Left lung (tissue), 10 donors: ENCODE measurements around the gene CDIP1. TPM values are rescaled to one million over a fixed set of nuclear protein-coding genes. Genes with fewer than 3 reads are reported as not detected.

ENCODE experiments used
- ATAC-seq: fragments of 200-7000 bp; cut with Tn5 transposase; one replicate; pipeline ENCODE4 v1.9.1; 2020; ENCODE audit warnings: moderate library complexity
- DNase-seq, 4 donors: peaks; one replicate each; pipeline ENCODE4 v3.0.0-alpha.2; 2013 to 2020
- H3K27ac ChIP-seq, 2 donors: fragments of 200-600 bp; sonication (generic) in 1 of 2; one replicate each; pipeline versions ENCODE4 v1.5.0 to v1.8.0; 2020 to 2021
- H3K27me3 ChIP-seq, 2 donors: fragments of 200-600 bp; sonication (generic) in 1 of 2; one replicate each; pipeline versions ENCODE4 v1.5.0 to v1.8.0; 2020 to 2021
- H3K36me3 ChIP-seq, 2 donors: fragments of 200-600 bp; sonication (generic) in 1 of 2; one replicate each; pipeline versions ENCODE4 v1.5.0 to v1.8.0; 2020 to 2021
- H3K4me1 ChIP-seq, 2 donors: fragments of 200-600 bp; one replicate each; pipeline ENCODE4 v1.8.0; 2021
- H3K4me3 ChIP-seq, 2 donors: fragments of 200-600 bp; sonication (generic) in 1 of 2; one replicate each; pipeline versions ENCODE4 v1.5.0 to v1.8.0; 2020 to 2021; ENCODE audit warnings: mild to moderate bottlenecking in 1 of 2
- H3K9me3 ChIP-seq, 2 donors: fragments of 200-600 bp; sonication (generic) in 1 of 2; one replicate each; pipeline versions ENCODE4 v1.5.0 to v1.8.0; 2020 to 2021
- intact Hi-C, 2 donors: fragments of 100-400 bp; cut with DNase I; formaldehyde crosslinking; loops; one replicate each; pipeline versions ENCODE4 v1.11.2 to v1.14.2; 2022
- polyA plus RNA-seq, 6 donors: library from polyadenylated mRNA; unstranded; fragments of 120-200 nt; gene quantifications; one replicate each; pipeline ENCODE4 v1.2.1, GENCODE V29; 2013; ENCODE audit not compliant: insufficient read length in 6 of 6
- total RNA-seq, 2 donors: library from RNA; stranded (reverse); fragmentation: NEBNext Ultra II Directional; extraction: Animal tissue kit (Norgen Biotek cat#: 25700); gene quantifications; one replicate each; pipeline ENCODE4 v1.2.1, GENCODE V29; 2021
- TF ChIP-seq, protein P1 (sequence below), 2 donors: fragments of 200-600 bp; sonication (generic) in 1 of 2; IDR thresholded peaks; one replicate each; pipeline versions ENCODE4 v1.5.0 to v1.8.0; 2021; ENCODE audit warnings: antibody characterized with exemption in 2 of 2
- donor health status: DM: no; HTN: yes; CAD: no.
- donor health status: DM: no; HTN: no; CAD: no.

The CDIP1 gene
- total and polyA plus RNA-seq, 8 donors = 18.1 to 27.0 (median 22.6) TPM

GRCh38 chr16:4548124-4548523 is 9.6 kb upstream of the CDIP1 start:
- H3K4me1 ChIP-seq = peaks cover 0 to 6% of the 10 kb centered on the region in 2 donors
- TF ChIP-seq, protein P1, sequence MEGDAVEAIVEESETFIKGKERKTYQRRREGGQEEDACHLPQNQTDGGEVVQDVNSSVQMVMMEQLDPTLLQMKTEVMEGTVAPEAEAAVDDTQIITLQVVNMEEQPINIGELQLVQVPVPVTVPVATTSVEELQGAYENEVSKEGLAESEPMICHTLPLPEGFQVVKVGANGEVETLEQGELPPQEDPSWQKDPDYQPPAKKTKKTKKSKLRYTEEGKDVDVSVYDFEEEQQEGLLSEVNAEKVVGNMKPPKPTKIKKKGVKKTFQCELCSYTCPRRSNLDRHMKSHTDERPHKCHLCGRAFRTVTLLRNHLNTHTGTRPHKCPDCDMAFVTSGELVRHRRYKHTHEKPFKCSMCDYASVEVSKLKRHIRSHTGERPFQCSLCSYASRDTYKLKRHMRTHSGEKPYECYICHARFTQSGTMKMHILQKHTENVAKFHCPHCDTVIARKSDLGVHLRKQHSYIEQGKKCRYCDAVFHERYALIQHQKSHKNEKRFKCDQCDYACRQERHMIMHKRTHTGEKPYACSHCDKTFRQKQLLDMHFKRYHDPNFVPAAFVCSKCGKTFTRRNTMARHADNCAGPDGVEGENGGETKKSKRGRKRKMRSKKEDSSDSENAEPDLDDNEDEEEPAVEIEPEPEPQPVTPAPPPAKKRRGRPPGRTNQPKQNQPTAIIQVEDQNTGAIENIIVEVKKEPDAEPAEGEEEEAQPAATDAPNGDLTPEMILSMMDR (IDR thresholded peaks at IDR 0.05) = no peak
- ATAC-seq (no peak), DNase-seq (no peak)
- H3K27me3 ChIP-seq = no peaks in the 10 kb centered on the region
- H3K36me3 ChIP-seq = no peaks in the 10 kb centered on the region
- no peaks in the 10 kb centered on the region for H3K9me3 ChIP-seq
- H3K4me3 ChIP-seq = no peak overlapping the region
- intact Hi-C loops = loop anchor here in 1 of 2 donors (5.0 kb wide), 1 partner anchor 41 kb away; no protein-coding TSS in a partner anchor
- H3K27ac ChIP-seq = no peak overlapping the region

GRCh38 chr16:4544473-4544872 is 5.9 kb upstream of the CDIP1 start:
- no peak overlapping the region for H3K27ac ChIP-seq
- no peak for ATAC-seq
- peaks cover 0 to 6% of the 10 kb centered on the region in 2 donors for H3K4me1 ChIP-seq
- no peak overlapping the region for H3K4me3 ChIP-seq
- H3K9me3 ChIP-seq = peaks cover 0 to 9% of the 10 kb centered on the region in 2 donors
- intact Hi-C loops = no loop called here
- no peaks in the 10 kb centered on the region for H3K36me3 ChIP-seq
- no peaks in the 10 kb centered on the region for H3K27me3 ChIP-seq
- TF ChIP-seq, protein P1 (IDR thresholded peaks at IDR 0.05) = no peak
- DNase-seq = no peak

GRCh38 chr16:4539716-4540284 is 1.2 kb upstream of the CDIP1 start:
- no peak overlapping the region for H3K4me3 ChIP-seq
- no peaks in the 10 kb centered on the region for H3K36me3 ChIP-seq
- peaks cover 5 to 18% of the 10 kb centered on the region in 2 donors for H3K4me1 ChIP-seq
- peaks cover 0 to 19% of the 10 kb centered on the region in 2 donors for H3K27me3 ChIP-seq
- no peak for ATAC-seq
- peaks cover 0 to 16% of the 10 kb centered on the region in 2 donors for H3K9me3 ChIP-seq
- TF ChIP-seq, protein P1 (IDR thresholded peaks at IDR 0.05) = no peak
- intact Hi-C loops = no loop called here
- no peak for DNase-seq
- H3K27ac ChIP-seq = no peak overlapping the region

DNA sequence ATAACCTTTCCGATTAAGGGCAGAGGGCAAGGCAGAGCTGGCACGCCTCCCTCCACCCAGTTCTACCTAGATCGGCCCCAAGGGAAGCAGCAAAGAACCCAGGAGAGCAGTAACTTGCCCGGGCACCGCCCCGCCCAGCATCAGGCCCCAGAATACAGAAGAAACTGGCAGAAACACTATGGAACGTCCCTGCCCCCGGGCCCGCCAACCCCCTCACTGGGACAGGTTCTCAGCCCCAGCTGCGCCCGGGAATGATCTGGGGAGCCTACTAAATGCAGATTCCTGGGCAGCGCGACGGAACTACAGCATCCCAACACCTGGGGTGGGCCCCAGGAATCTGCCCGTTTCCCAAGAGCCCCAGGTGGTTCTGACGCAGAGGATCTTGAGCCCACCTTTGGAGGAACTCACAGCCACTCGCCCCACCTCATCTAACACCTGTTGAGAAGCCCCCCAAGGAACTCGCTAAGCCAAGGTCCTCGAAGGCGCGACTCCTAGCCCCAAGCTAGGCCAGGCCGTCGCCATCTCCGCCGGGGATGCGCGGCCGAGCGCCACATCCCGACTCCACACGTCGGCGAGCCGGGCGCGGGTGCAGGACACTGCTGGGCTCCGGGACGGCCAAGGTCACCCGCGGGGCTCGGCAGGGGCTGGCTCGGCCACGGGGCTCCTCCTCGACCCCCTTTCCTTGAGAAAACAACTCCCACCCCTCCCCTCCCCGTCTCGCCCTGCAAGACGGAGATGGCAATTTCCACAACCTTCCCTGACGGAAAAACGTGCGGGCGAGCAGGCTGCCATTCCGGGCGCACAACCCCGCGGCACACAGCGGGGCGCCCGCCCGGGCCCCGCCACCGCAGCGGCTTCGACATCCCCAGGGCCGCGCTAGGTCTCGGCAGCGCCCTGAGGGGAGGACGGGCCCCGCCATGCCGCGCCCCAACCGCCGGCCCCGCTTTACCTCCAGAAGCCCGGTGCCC is 913 bp downstream of the CDIP1 start:
- no peaks in the 10 kb centered on the region for H3K36me3 ChIP-seq
- intact Hi-C loops = no loop called here
- H3K27ac ChIP-seq = peak overlapping the region; percentile 74 to 80
- peaks cover 0 to 19% of the 10 kb centered on the region in 2 donors for H3K27me3 ChIP-seq
- TF ChIP-seq, protein P1 (IDR thresholded peaks at IDR 0.05) = no peak
- H3K9me3 ChIP-seq = peaks cover 0 to 16% of the 10 kb centered on the region in 2 donors
- peak; percentile 61 for ATAC-seq
- DNase-seq = peak in 1 of 4 donors; percentile 83
- peaks cover 5 to 18% of the 10 kb centered on the region in 2 donors for H3K4me1 ChIP-seq
- peak overlapping the region; percentile 80 to 82 for H3K4me3 ChIP-seq
